GM19324 (cell line): ENCODE measurements around the gene NPAS2.

Source experiments
- ATAC-seq: cut with Tn5 transposase; IDR thresholded peaks from one replicate; pipeline ENCODE4 v1.9.1; 2021; ENCODE audit warnings: mild to moderate bottlenecking, moderate library complexity; ENCODE audit not compliant: unreplicated experiment, low FRiP score

The NPAS2 gene

GRCh38 chr2:100820523-100821254 lies 750 bp downstream of the NPAS2 start:
- no peak for ATAC-seq

GRCh38 chr2:100821255-100821910 lies 1.4 kb downstream of the NPAS2 start:
- no peak for ATAC-seq

GRCh38 chr2:100821911-100822265 lies 1.9 kb downstream of the NPAS2 start:
- no peak for ATAC-seq

GRCh38 chr2:100822587-100823248 lies 2.8 kb downstream of the NPAS2 start:
- no peak for ATAC-seq

GRCh38 chr2:100823665-100824438 lies 3.9 kb downstream of the NPAS2 start:
- no peak for ATAC-seq

GRCh38 chr2:100824842-100825241 lies 4.9 kb downstream of the NPAS2 start:
- ATAC-seq = no peak

GRCh38 chr2:100826494-100826893 lies 6.6 kb downstream of the NPAS2 start:
- ATAC-seq = no peak

- no peak for ATAC-seq
Measured at GRCh38 chr2:100831158-100831750, 11.3 kb downstream of the NPAS2 start.

- no peak for ATAC-seq
Measured at GRCh38 chr2:100831831-100832230, 11.9 kb downstream of the NPAS2 start.

GRCh38 chr2:100832885-100833284 lies 12.9 kb downstream of the NPAS2 start:
- ATAC-seq = no peak

- ATAC-seq = no peak
Measured at GRCh38 chr2:100833331-100833730, 13.4 kb downstream of the NPAS2 start.

GRCh38 chr2:100834221-100834620 lies 14.3 kb downstream of the NPAS2 start:
- ATAC-seq = no peak

- no peak for ATAC-seq
Measured at GRCh38 chr2:100835006-100835659, 15.2 kb downstream of the NPAS2 start.

- ATAC-seq = no peak
Measured at GRCh38 chr2:100840519-100840918, 20.6 kb downstream of the NPAS2 start.

GRCh38 chr2:100842241-100842922 lies 22.4 kb downstream of the NPAS2 start:
- no peak for ATAC-seq

- ATAC-seq = no peak
Measured at GRCh38 chr2:100844514-100844913, 24.6 kb downstream of the NPAS2 start.

GRCh38 chr2:100845141-100845991 lies 25.4 kb downstream of the NPAS2 start:
- ATAC-seq = no peak

GRCh38 chr2:100846716-100847115 lies 26.8 kb downstream of the NPAS2 start:
- no peak for ATAC-seq

- ATAC-seq = no peak
Measured at GRCh38 chr2:100852447-100852846, 32.5 kb downstream of the NPAS2 start.
